B cell (primary cell): ENCODE measurements around the gene PTPRN2.

Source experiments
- EZH2 ChIP-seq: IDR thresholded peaks from 2 replicates; pipeline ENCODE4 v1.6.1; 2012; ENCODE audit warnings: borderline replicate concordance, low read depth, mild to moderate bottlenecking, moderate library complexity, low read length; ENCODE audit not compliant: insufficient read depth, poor library complexity, severe bottlenecking
- TF ChIP-seq, protein P1 (sequence below): fragments of 200-600 bp; IDR thresholded peaks from one replicate; pipeline ENCODE4 v1.8.0; 2022; ENCODE audit warnings: antibody characterized with exemption, mild to moderate bottlenecking

DNA sequence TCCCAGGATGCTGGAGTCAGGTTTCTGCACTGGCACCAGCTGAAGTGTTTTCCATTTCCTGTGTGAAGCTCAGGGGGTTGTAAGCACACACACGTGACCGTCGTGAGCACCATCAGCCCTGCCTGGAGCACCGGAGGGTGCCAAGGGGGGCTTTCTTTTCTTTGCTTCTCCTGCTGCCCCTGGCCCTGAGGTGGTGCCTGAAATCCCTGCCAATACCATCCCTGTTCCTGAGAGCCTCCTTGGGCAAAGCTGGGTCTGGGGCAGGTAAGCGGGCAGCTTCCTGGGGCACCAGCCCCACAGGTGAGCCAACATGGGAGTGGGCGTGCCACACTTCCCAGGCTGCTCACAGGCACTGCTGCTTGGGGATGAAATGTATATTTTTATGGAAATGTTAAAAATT, 657.2 kb downstream of the PTPRN2 start:
- TF ChIP-seq, protein P1, sequence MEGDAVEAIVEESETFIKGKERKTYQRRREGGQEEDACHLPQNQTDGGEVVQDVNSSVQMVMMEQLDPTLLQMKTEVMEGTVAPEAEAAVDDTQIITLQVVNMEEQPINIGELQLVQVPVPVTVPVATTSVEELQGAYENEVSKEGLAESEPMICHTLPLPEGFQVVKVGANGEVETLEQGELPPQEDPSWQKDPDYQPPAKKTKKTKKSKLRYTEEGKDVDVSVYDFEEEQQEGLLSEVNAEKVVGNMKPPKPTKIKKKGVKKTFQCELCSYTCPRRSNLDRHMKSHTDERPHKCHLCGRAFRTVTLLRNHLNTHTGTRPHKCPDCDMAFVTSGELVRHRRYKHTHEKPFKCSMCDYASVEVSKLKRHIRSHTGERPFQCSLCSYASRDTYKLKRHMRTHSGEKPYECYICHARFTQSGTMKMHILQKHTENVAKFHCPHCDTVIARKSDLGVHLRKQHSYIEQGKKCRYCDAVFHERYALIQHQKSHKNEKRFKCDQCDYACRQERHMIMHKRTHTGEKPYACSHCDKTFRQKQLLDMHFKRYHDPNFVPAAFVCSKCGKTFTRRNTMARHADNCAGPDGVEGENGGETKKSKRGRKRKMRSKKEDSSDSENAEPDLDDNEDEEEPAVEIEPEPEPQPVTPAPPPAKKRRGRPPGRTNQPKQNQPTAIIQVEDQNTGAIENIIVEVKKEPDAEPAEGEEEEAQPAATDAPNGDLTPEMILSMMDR: no peak
- no peak for TF ChIP-seq EZH2
